H1 (cell line): ENCODE results near the gene SENP1. TPM values are rescaled to one million over a fixed set of nuclear protein-coding genes. Genes with fewer than 3 reads are reported as not detected.

Experiments used
- CTCF ChIA-PET: fragments of 300-600 bp; sonication (Branson Sonifier 250); formaldehyde crosslinking; loops from one replicate; lab custom pipeline; 2021; ENCODE audit not compliant: partially characterized antibody; lab: Charles Lee
- POLR2A ChIA-PET: fragments of 300-600 bp; sonication (Branson Sonifier 250); formaldehyde crosslinking; loops from one replicate; lab custom pipeline; 2021; ENCODE audit warnings: inconsistent platforms; ENCODE audit not compliant: partially characterized antibody; lab: Charles Lee
- DNase-seq, 2 experiments: peaks; one replicate each; pipeline versions ENCODE4 v3.0.0 to v3.0.0-alpha.2; 2010 to 2022; ENCODE audit warnings: low spot score in 2 of 2, low read depth in 1 of 2, mixed read lengths in 1 of 2
- FAIRE-seq: peaks from 2 replicates; lab custom pipeline; 2011; peaks lifted over from hg19 to GRCh38; lab: Jason Lieb, UNC
- H2AFZ ChIP-seq: 2 replicates; pipeline ENCODE4 v1.8.1; 2012; ENCODE audit warnings: low read length, inconsistent platforms
- H2AK5ac ChIP-seq: 2 replicates; pipeline ENCODE4 v1.6.1; 2013; ENCODE audit warnings: low read depth, low read length
- H2BK120ac ChIP-seq: replicated peaks from 2 replicates; pipeline ENCODE3; 2013; ENCODE audit warnings: low read depth, low read length, inconsistent platforms
- H2BK12ac ChIP-seq: 2 replicates; pipeline ENCODE4 v1.6.1; 2013; ENCODE audit warnings: low read depth, low read length
- H2BK15ac ChIP-seq: 2 replicates; pipeline ENCODE4 v1.6.1; 2013; ENCODE audit warnings: low read length
- H2BK20ac ChIP-seq: 2 replicates; pipeline ENCODE4 v1.6.1; 2013; ENCODE audit warnings: low read length
- H2BK5ac ChIP-seq: 2 replicates; pipeline ENCODE4 v1.6.1; 2013; ENCODE audit warnings: low read depth, low read length
- H3K14ac ChIP-seq: 2 replicates; pipeline ENCODE4 v1.6.1; 2013; ENCODE audit warnings: inconsistent platforms; ENCODE audit not compliant: insufficient read length
- H3K18ac ChIP-seq: 2 replicates; pipeline ENCODE4 v1.6.1; 2013; ENCODE audit warnings: low read length; ENCODE audit errors: extremely low read depth
- H3K23ac ChIP-seq: 2 replicates; pipeline ENCODE4 v1.6.1; 2013; ENCODE audit warnings: inconsistent platforms; ENCODE audit not compliant: insufficient read length
- H3K23me2 ChIP-seq: 2 replicates; pipeline ENCODE4 v1.6.1; 2013; ENCODE audit warnings: low read depth, low read length
- H3K27ac ChIP-seq: 2 replicates; pipeline ENCODE4 v1.6.1; 2011; ENCODE audit warnings: low read depth, low read length, inconsistent platforms
- H3K27me3 ChIP-seq, 4 experiments: replicated peaks in 1 of 4; 1 replicate in 1 of 4; 2 replicates in 3 of 4; pipeline versions ENCODE4 v1.6.1 to v1.8.1; 2011 to 2013; ENCODE audit warnings: low read length in 3 of 4, mild to moderate bottlenecking in 3 of 4, inconsistent platforms in 2 of 4, mixed read lengths in 2 of 4, moderate library complexity in 1 of 4; ENCODE audit not compliant: control insufficient read depth in 3 of 4, insufficient read depth in 3 of 4; ENCODE audit errors: extremely low read depth in 1 of 4
- H3K36me3 ChIP-seq, 4 experiments: 2 replicates each; pipeline versions ENCODE4 v1.6.1 to v1.8.1; 2011 to 2013; ENCODE audit warnings: mild to moderate bottlenecking in 4 of 4, low read length in 3 of 4, moderate library complexity in 2 of 4, control low read depth in 1 of 4, inconsistent platforms in 1 of 4; ENCODE audit not compliant: insufficient read depth in 4 of 4, control insufficient read depth in 2 of 4
- H3K4ac ChIP-seq: replicated peaks from 2 replicates; pipeline ENCODE3; 2013; ENCODE audit warnings: low read length, low read depth, mixed read lengths, inconsistent platforms; ENCODE audit not compliant: insufficient read length
- H3K4me1 ChIP-seq, 4 experiments: replicated peaks in 1 of 4; 1 replicate in 1 of 4; 2 replicates in 3 of 4; pipeline versions ENCODE4 v1.6.1 to v1.8.1; 2011 to 2013; ENCODE audit warnings: low read length in 3 of 4, inconsistent platforms in 2 of 4, mixed read lengths in 1 of 4; ENCODE audit not compliant: insufficient read depth in 4 of 4, control insufficient read depth in 3 of 4
- H3K4me2 ChIP-seq, 2 experiments: 2 replicates each; pipeline versions ENCODE4 v1.6.1 to v1.8.1; 2011 to 2013; ENCODE audit warnings: low read depth in 2 of 2, low read length in 2 of 2, control low read depth in 1 of 2, inconsistent platforms in 1 of 2, mild to moderate bottlenecking in 1 of 2; ENCODE audit not compliant: insufficient read depth in 1 of 2
- H3K4me3 ChIP-seq, 4 experiments: fragments of 200-600, 300-600 bp in 1 of 4; sonication (generic), shearing (Covaris generic), sonication (Bioruptor Twin) in 1 of 4; 2 replicates each; pipeline versions ENCODE4 v1.5.1 to v1.8.1; 2011 to 2016; ENCODE audit warnings: low read length in 4 of 4, low read depth in 3 of 4, control low read depth in 2 of 4, inconsistent platforms in 2 of 4, mild to moderate bottlenecking in 2 of 4, mixed read lengths in 1 of 4, moderate library complexity in 1 of 4; ENCODE audit not compliant: insufficient read depth in 2 of 4; ENCODE audit errors: extremely low read depth in 1 of 4
- H3K56ac ChIP-seq: replicated peaks from 2 replicates; pipeline ENCODE3; 2013; ENCODE audit warnings: low read depth, mild to moderate bottlenecking, mixed read lengths, low read length, inconsistent platforms; ENCODE audit not compliant: insufficient read length
- H3K79me1 ChIP-seq: 2 replicates; pipeline ENCODE4 v1.6.1; 2013; ENCODE audit warnings: low read depth, low read length, control low read depth
- H3K79me2 ChIP-seq, 2 experiments: 2 replicates each; pipeline versions ENCODE4 v1.6.1 to v1.8.1; 2012 to 2013; ENCODE audit warnings: low read length in 2 of 2, mild to moderate bottlenecking in 2 of 2, inconsistent platforms in 1 of 2; ENCODE audit not compliant: insufficient read depth in 2 of 2, control insufficient read depth in 1 of 2
- H3K9ac ChIP-seq, 4 experiments: replicated peaks in 1 of 4; 1 replicate in 1 of 4; 2 replicates in 3 of 4; pipeline versions ENCODE4 v1.6.1 to v1.8.1; 2011 to 2013; ENCODE audit warnings: low read depth in 3 of 4, low read length in 3 of 4, control low read depth in 2 of 4, mild to moderate bottlenecking in 2 of 4, moderate library complexity in 2 of 4, inconsistent platforms in 1 of 4; ENCODE audit errors: extremely low read depth in 1 of 4
- H3K9me3 ChIP-seq, 2 experiments: 2 replicates each; pipeline versions ENCODE4 v1.6.1 to v1.8.1; 2012 to 2013; ENCODE audit warnings: mild to moderate bottlenecking in 2 of 2, moderate library complexity in 2 of 2, control low read depth in 1 of 2, inconsistent platforms in 1 of 2, low read depth in 1 of 2, low read length in 1 of 2, mixed read lengths in 1 of 2; ENCODE audit not compliant: insufficient read depth in 2 of 2
- H4K20me1 ChIP-seq, 2 experiments: replicated peaks in 1 of 2; 2 replicates each; pipeline versions ENCODE3 to v1.8.1; 2011 to 2013; ENCODE audit warnings: inconsistent platforms in 2 of 2, low read length in 2 of 2, mild to moderate bottlenecking in 1 of 2; ENCODE audit not compliant: insufficient read depth in 2 of 2, control insufficient read depth in 1 of 2
- H4K5ac ChIP-seq: 2 replicates; pipeline ENCODE4 v1.6.1; 2013; ENCODE audit warnings: low read length, low read depth, mixed read lengths, inconsistent platforms; ENCODE audit not compliant: insufficient read length
- H4K8ac ChIP-seq: 2 replicates; pipeline ENCODE4 v1.8.0; 2013; ENCODE audit warnings: mild to moderate bottlenecking, moderate library complexity, low read length, inconsistent platforms; ENCODE audit not compliant: insufficient read depth; ENCODE audit errors: extremely low read depth
- H4K91ac ChIP-seq: replicated peaks from 2 replicates; pipeline ENCODE3; 2013; ENCODE audit warnings: low read length, mixed read lengths, inconsistent platforms; ENCODE audit not compliant: insufficient read length
- ATF2 ChIP-seq: IDR thresholded peaks from 2 replicates; pipeline ENCODE4 v1.6.1; 2012; ENCODE audit warnings: low read length, inconsistent platforms
- JUND ChIP-seq: IDR thresholded peaks from 2 replicates; pipeline ENCODE4 v1.6.1; 2011; ENCODE audit warnings: mild to moderate bottlenecking, improper control_type of control experiment, low read length
- MAFK ChIP-seq: IDR thresholded peaks from 2 replicates; pipeline ENCODE4 v1.6.1; 2012; ENCODE audit warnings: low read depth, mild to moderate bottlenecking, improper control_type of control experiment, low read length
- RAD21 ChIP-seq, 2 experiments: IDR thresholded peaks in 1 of 2; conservative IDR thresholded peaks in 1 of 2; 2 replicates each; pipeline ENCODE4 v1.6.1; 2011; ENCODE audit warnings: low read depth in 2 of 2, low read length in 2 of 2, improper control_type of control experiment in 1 of 2, inconsistent platforms in 1 of 2, mild to moderate bottlenecking in 1 of 2, moderate library complexity in 1 of 2
- SIN3A ChIP-seq, 2 experiments: IDR thresholded peaks in 1 of 2; conservative IDR thresholded peaks in 1 of 2; 2 replicates each; pipeline ENCODE4 v1.6.1; 2011 to 2012; ENCODE audit warnings: low read length in 2 of 2, improper control_type of control experiment in 1 of 2, low read depth in 1 of 2, mild to moderate bottlenecking in 1 of 2
- WGBS, 2 experiments: shearing (Covaris generic) in 1 of 2; methylation state at CpG; one replicate each; pipeline versions ENCODE4 v1.1.6 to v1.1.7; 2013 to 2015; ENCODE audit warnings: low lambda C conversion rate in 2 of 2, mixed read lengths in 2 of 2, inconsistent platforms in 1 of 2, low coverage in 1 of 2, missing lambda C conversion rate in 1 of 2; ENCODE audit not compliant: insufficient replicate concordance in 2 of 2, insufficient coverage in 1 of 2, insufficient read length in 1 of 2; ENCODE audit errors: extremely low coverage in 1 of 2, missing lambda C conversion rate in 1 of 2; 5-methylcytosine and 5-hydroxymethylcytosine counted together
- polyA plus RNA-seq, 7 experiments: library from polyadenylated mRNA; depleted of rRNA in 3 of 7; stranded (reverse) in 5 of 7; unstranded in 2 of 7; fragments of >200 nt in 5 of 7; fragments of 200-250 nt in 2 of 7; gene quantifications; 1 replicate in 5 of 7; 2 replicates in 1 of 7; 4 replicates in 1 of 7; pipeline versions ENCODE4 v1.2.1 to v1.2.3, GENCODE V29; 2011 to 2013; ENCODE audit warnings: missing spikeins in 2 of 7, mixed read lengths in 2 of 7
- total RNA-seq: library from RNA; stranded (reverse); fragmentation: NEBNext Ultra II Directional; extraction: Animal tissue kit (Norgen Biotek cat#: 25700); gene quantifications from 2 replicates; pipeline ENCODE4 v1.2.1, GENCODE V29; 2021

Gene SENP1
- total and polyA plus RNA-seq, 2 of the 8 experiments (the other 6 are each of a cell fraction or from before 2014, with no cell fraction given): 14.2 to 31.5 TPM

GRCh38 chr12:48110691-48111311, 4.9 kb upstream of the SENP1 start:
- Histone ChIP-seq H4K5ac (no peak overlapping the region), H3K79me2 (no peaks in the 10 kb centered on the region), H3K23me2 (peaks cover 2% of the 10 kb centered on the region; the same call in 1 of the 2 replicates), H3K4me1 (peaks cover 0 to 6% (median under 1%) of the 10 kb centered on the region in 4 experiments; a peak in 2 of 7 replicates), H3K9ac (no peak overlapping the region), H3K23ac (no peak overlapping the region), H3K4me2 (no peak overlapping the region), H3K27ac (no peak overlapping the region), H4K91ac (no peak overlapping the region), H2BK5ac (no peak overlapping the region), H2AK5ac (peak overlapping the region; percentile 42; the same call in 1 of the 2 replicates), H3K36me3 (no peaks in the 10 kb centered on the region), H4K8ac (no peak overlapping the region), H3K56ac (no peak overlapping the region), H3K27me3 (peaks cover 0 to 5% (median 0%) of the 10 kb centered on the region in 4 experiments; a peak in 2 of 7 replicates), H2BK120ac (no peak overlapping the region), H3K18ac (no peak overlapping the region), H3K79me1 (no peaks in the 10 kb centered on the region), H3K4me3 (no peak overlapping the region), H3K4ac (no peak overlapping the region), H3K14ac (no peak overlapping the region), H2AFZ (no peak overlapping the region), H2BK12ac (no peak overlapping the region), H4K20me1 (no peaks in the 10 kb centered on the region), H2BK20ac (no peak overlapping the region), H2BK15ac (no peak overlapping the region), H3K9me3 (no peaks in the 10 kb centered on the region)
- FAIRE-seq: no peak
- 92% methylated on average over 1 of the region's 1 CpG; no CpG with 5 or more reads in 1 of the 2 experiments for WGBS, 2 experiments
- ChIA-PET POLR2A (interaction anchor here (0.8 to 7.5 kb wide), 2 partner anchors 9 to 46 kb away, joined by 3 to 56 read pairs; partner anchors contain the start of gene PFKM), CTCF (interaction anchor here (0.6 to 2.6 kb wide), 6 partner anchors 10 to 280 kb away, joined by 3 to 5 read pairs (median 3); no protein-coding TSS in a partner anchor)
- no peak for DNase-seq
- TF ChIP-seq RAD21 (IDR thresholded peaks at IDR 0.05 in 1 of 2, conservative IDR thresholded peaks at IDR 0.05 in 1 of 2; ENCODE audit: low read depth in 2 of 2, low read length in 2 of 2) (no peak), ATF2 (no peak), JUND (0 out of 2 replicates have a peak, but pooled peaks have one; percentile 34), SIN3A (conservative IDR thresholded peaks at IDR 0.05 in 1 of 2, IDR thresholded peaks at IDR 0.05 in 1 of 2; ENCODE audit: low read depth in 1 of 2, low read length in 2 of 2) (no peak), MAFK (no peak)
